HEK293 (cell line): Measurements from ENCODE around the gene PKNOX2.
A peak's percentile ranks its signal among the peaks of the same experiment; 100 is the strongest.

Experiments used
- CTCF ChIA-PET: fragments of 350-600 bp; formaldehyde crosslinking; extraction: SDS; loops from one replicate; lab custom pipeline; 2021; ENCODE audit warnings: antibody characterized with exemption; lab: Yijun Ruan, JAX
- POLR2A ChIA-PET: fragments of 300-600 bp; formaldehyde crosslinking; extraction: SDS; loops from one replicate; lab custom pipeline; 2020; ENCODE audit warnings: antibody characterized with exemption, inconsistent platforms; lab: Yijun Ruan, JAX
- H3K27ac ChIP-seq: fragments of 200-500 bp; sonication (Bioruptor generic); 2 replicates; pipeline ENCODE4 v1.5.1; 2014; ENCODE audit warnings: low read depth, low read length, control low read depth, inconsistent platforms; ENCODE audit errors: extremely low read depth
- H3K36me3 ChIP-seq, 2 experiments: fragments of 200-500 bp in 1 of 2; sonication (Bioruptor generic) in 1 of 2; 1 replicate in 1 of 2; 2 replicates in 1 of 2; pipeline ENCODE4 v1.5.1; 2014 to 2017; ENCODE audit warnings: inconsistent platforms in 2 of 2, low read length in 2 of 2; ENCODE audit not compliant: control insufficient read depth in 2 of 2, insufficient read depth in 1 of 2
- H3K4me1 ChIP-seq: fragments of 200-500 bp; sonication (Bioruptor generic); 2 replicates; pipeline ENCODE4 v1.5.1; 2014; ENCODE audit warnings: mild to moderate bottlenecking, low read length, inconsistent platforms; ENCODE audit not compliant: control insufficient read depth, insufficient read depth
- H3K4me3 ChIP-seq: 2 replicates; pipeline ENCODE4 v1.5.1; 2011; ENCODE audit warnings: low read depth, mild to moderate bottlenecking, control low read depth, low read length, moderate library complexity
- H3K9me3 ChIP-seq: fragments of 200-500 bp; sonication (Bioruptor generic); 2 replicates; pipeline ENCODE4 v1.5.1; 2014; ENCODE audit warnings: low read depth, low read length, inconsistent platforms; ENCODE audit not compliant: control insufficient read depth, insufficient read depth
- GLIS1 ChIP-seq: fragments of 450-650 bp; formaldehyde crosslinking; IDR thresholded peaks from 2 replicates; pipeline ENCODE4 v1.5.1; 2016; ENCODE audit warnings: missing biosample characterization, missing genetic modification characterization
- WT1 ChIP-seq: fragments of 450-650 bp; formaldehyde crosslinking; IDR thresholded peaks from 2 replicates; pipeline ENCODE4 v1.5.1; 2016; ENCODE audit warnings: missing biosample characterization, missing genetic modification characterization
- YY2 ChIP-seq: fragments of 450-650 bp; formaldehyde crosslinking; IDR thresholded peaks from 2 replicates; pipeline ENCODE4 v1.5.1; 2016; ENCODE audit warnings: missing biosample characterization, missing genetic modification characterization
- ZFP41 ChIP-seq: fragments of 450-650 bp; formaldehyde crosslinking; IDR thresholded peaks from 2 replicates; pipeline ENCODE4 v1.5.1; 2016; ENCODE audit warnings: missing biosample characterization, missing genetic modification characterization, borderline replicate concordance
- ZIC2 ChIP-seq: fragments of 450-650 bp; formaldehyde crosslinking; IDR thresholded peaks from 2 replicates; pipeline ENCODE4 v1.5.1; 2016; ENCODE audit warnings: missing biosample characterization, missing genetic modification characterization
- ZNF169 ChIP-seq: fragments of 450-650 bp; formaldehyde crosslinking; IDR thresholded peaks from 2 replicates; pipeline ENCODE4 v1.5.1; 2016; ENCODE audit warnings: missing biosample characterization, missing genetic modification characterization
- ZNF223 ChIP-seq: fragments of 450-650 bp; formaldehyde crosslinking; IDR thresholded peaks from 2 replicates; pipeline ENCODE4 v1.5.1; 2016; ENCODE audit warnings: missing biosample characterization, missing genetic modification characterization
- ZNF23 ChIP-seq: fragments of 450-650 bp; formaldehyde crosslinking; IDR thresholded peaks from 2 replicates; pipeline ENCODE4 v1.5.1; 2016; ENCODE audit warnings: missing biosample characterization, missing genetic modification characterization, borderline replicate concordance
- ZNF292 ChIP-seq: fragments of 450-650 bp; formaldehyde crosslinking; IDR thresholded peaks from 2 replicates; pipeline ENCODE4 v1.5.1; 2016; ENCODE audit warnings: low read depth, missing biosample characterization, missing genetic modification characterization, borderline replicate concordance
- ZNF302 ChIP-seq: fragments of 450-650 bp; formaldehyde crosslinking; IDR thresholded peaks from 2 replicates; pipeline ENCODE4 v1.5.1; 2016; ENCODE audit warnings: missing biosample characterization, missing genetic modification characterization, low read depth
- ZNF621 ChIP-seq: fragments of 450-650 bp; formaldehyde crosslinking; IDR thresholded peaks from 2 replicates; pipeline ENCODE4 v1.5.1; 2017; ENCODE audit warnings: missing biosample characterization, missing genetic modification characterization
- ZNF747 ChIP-seq: fragments of 450-650 bp; formaldehyde crosslinking; IDR thresholded peaks from 2 replicates; pipeline ENCODE4 v1.5.1; 2016; ENCODE audit warnings: missing biosample characterization, missing genetic modification characterization
- ZNF785 ChIP-seq: fragments of 450-650 bp; formaldehyde crosslinking; IDR thresholded peaks from 2 replicates; pipeline ENCODE4 v1.5.1; 2016; ENCODE audit warnings: missing biosample characterization, missing genetic modification characterization
- ZNF791 ChIP-seq: fragments of 450-650 bp; formaldehyde crosslinking; IDR thresholded peaks from 2 replicates; pipeline ENCODE4 v1.5.1; 2016; ENCODE audit warnings: missing biosample characterization, missing genetic modification characterization
- ZNF792 ChIP-seq: fragments of 450-650 bp; formaldehyde crosslinking; IDR thresholded peaks from 2 replicates; pipeline ENCODE4 v1.5.1; 2016; ENCODE audit warnings: missing biosample characterization, missing genetic modification characterization
- ZNF837 ChIP-seq: fragments of 450-650 bp; formaldehyde crosslinking; IDR thresholded peaks from 2 replicates; pipeline ENCODE4 v1.5.1; 2016; ENCODE audit warnings: missing biosample characterization, missing genetic modification characterization
- TF ChIP-seq, protein P1 (sequence below): fragments of 450-650 bp; formaldehyde crosslinking; IDR thresholded peaks from 2 replicates; pipeline ENCODE4; 2016; ENCODE audit warnings: missing biosample characterization, missing genetic modification characterization
- TF ChIP-seq, protein P2 (sequence below): fragments of 450-650 bp; formaldehyde crosslinking; IDR thresholded peaks from 2 replicates; pipeline ENCODE4 v1.5.1; 2016; ENCODE audit warnings: missing biosample characterization, missing genetic modification characterization
- TF ChIP-seq, protein P3 (sequence below): fragments of 450-650 bp; formaldehyde crosslinking; IDR thresholded peaks from 2 replicates; pipeline ENCODE4 v1.5.1; 2016; ENCODE audit warnings: missing biosample characterization, missing genetic modification characterization, low read depth
- TF ChIP-seq, protein P4 (sequence below): fragments of 450-650 bp; formaldehyde crosslinking; IDR thresholded peaks from 2 replicates; pipeline ENCODE4 v1.5.1; 2016; ENCODE audit warnings: missing biosample characterization, missing genetic modification characterization
- TF ChIP-seq, protein P5 (sequence below): fragments of 450-650 bp; formaldehyde crosslinking; IDR thresholded peaks from 2 replicates; pipeline ENCODE4 v1.5.1; 2017; ENCODE audit warnings: missing biosample characterization, missing genetic modification characterization

PKNOX2 gene

DNA sequence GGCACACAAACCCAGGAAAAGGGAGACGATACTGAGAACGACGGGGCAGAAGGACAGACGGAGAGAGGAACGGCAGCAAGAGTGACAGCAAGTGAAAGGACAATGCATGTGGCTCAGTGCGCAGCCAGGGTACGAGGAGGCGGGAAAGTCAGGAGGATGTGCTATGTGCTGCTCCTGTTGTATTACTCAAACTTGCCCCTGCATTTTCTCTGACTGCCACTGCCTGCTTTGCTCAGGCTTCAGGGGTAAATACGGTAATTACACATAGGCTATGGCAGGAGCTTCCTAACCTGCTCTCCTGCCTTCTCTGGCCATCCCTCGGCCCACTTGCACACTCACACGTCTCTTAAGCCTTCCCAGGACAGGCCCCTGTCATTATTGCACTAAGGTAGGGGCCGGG is 236.7 kb downstream of the PKNOX2 start:
- TF ChIP-seq, protein P1, sequence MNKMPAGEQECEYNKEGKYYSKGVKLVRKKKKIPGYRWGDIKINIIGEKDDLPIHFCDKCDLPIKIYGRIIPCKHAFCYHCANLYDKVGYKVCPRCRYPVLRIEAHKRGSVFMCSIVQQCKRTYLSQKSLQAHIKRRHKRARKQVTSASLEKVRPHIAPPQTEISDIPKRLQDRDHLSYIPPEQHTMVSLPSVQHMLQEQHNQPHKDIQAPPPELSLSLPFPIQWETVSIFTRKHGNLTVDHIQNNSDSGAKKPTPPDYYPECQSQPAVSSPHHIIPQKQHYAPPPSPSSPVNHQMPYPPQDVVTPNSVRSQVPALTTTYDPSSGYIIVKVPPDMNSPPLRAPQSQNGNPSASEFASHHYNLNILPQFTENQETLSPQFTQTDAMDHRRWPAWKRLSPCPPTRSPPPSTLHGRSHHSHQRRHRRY (tag by site-specific recombination), result no peak
- TF ChIP-seq ZNF747 (tag by site-specific recombination) (no peak), ZNF23 (tag by site-specific recombination) (no peak), ZIC2 (tag by site-specific recombination) (no peak), ZNF169 (tag by site-specific recombination) (no peak), ZNF792 (no peak), YY2 (tag by site-specific recombination) (no peak), ZNF785 (tag by site-specific recombination) (no peak), ZNF837 (tag by site-specific recombination) (no peak), ZNF621 (tag by site-specific recombination) (no peak), ZNF302 (no peak), ZFP41 (no peak), GLIS1 (tag by site-specific recombination) (no peak), ZNF791 (tag by site-specific recombination) (no peak), ZNF292 (tag by site-specific recombination) (no peak), ZNF223 (tag by site-specific recombination) (no peak)
- TF ChIP-seq, protein P2, sequence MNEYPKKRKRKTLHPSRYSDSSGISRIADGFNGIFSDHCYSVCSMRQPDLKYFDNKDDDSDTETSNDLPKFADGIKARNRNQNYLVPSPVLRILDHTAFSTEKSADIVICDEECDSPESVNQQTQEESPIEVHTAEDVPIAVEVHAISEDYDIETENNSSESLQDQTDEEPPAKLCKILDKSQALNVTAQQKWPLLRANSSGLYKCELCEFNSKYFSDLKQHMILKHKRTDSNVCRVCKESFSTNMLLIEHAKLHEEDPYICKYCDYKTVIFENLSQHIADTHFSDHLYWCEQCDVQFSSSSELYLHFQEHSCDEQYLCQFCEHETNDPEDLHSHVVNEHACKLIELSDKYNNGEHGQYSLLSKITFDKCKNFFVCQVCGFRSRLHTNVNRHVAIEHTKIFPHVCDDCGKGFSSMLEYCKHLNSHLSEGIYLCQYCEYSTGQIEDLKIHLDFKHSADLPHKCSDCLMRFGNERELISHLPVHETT (tag by site-specific recombination), result no peak
- TF ChIP-seq, protein P3, sequence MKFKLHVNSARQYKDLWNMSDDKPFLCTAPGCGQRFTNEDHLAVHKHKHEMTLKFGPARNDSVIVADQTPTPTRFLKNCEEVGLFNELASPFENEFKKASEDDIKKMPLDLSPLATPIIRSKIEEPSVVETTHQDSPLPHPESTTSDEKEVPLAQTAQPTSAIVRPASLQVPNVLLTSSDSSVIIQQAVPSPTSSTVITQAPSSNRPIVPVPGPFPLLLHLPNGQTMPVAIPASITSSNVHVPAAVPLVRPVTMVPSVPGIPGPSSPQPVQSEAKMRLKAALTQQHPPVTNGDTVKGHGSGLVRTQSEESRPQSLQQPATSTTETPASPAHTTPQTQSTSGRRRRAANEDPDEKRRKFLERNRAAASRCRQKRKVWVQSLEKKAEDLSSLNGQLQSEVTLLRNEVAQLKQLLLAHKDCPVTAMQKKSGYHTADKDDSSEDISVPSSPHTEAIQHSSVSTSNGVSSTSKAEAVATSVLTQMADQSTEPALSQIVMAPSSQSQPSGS, result no peak
- Histone ChIP-seq H3K4me1 (no peaks in the 10 kb centered on the region), H3K36me3 (peaks cover 0 to 12% of the 10 kb centered on the region in 2 experiments; a peak in 1 of 3 replicates), H3K9me3 (no peaks in the 10 kb centered on the region), H3K4me3 (no peak overlapping the region), H3K27ac (no peak overlapping the region)
- ChIA-PET POLR2A (no interaction called here), CTCF (interaction anchor here (1.5 kb wide), 1 partner anchor 14 kb away, joined by 3 read pairs; no protein-coding TSS in a partner anchor)

DNA sequence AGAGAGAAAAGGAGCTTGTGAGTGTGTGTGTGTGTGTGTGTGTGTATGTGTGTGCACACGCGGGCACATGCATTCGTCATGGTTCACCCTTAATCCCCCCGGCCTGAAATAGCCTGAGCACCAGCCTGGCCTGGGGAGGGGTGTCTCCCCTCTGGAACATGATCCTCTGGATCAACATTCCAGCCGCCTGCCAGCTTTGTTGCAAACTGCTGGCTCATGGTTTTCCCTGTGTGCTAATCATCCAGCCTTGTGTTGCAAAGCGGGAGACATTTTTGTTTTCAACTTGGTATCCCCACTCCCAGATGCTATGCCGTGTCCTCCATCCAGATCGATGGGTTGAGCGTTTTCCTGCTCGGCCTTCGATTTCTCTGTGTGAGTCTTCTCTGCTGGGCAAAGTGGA is 237.2 kb downstream of the PKNOX2 start:
- no peak overlapping the region for H3K4me3 ChIP-seq
- no peak overlapping the region for H3K27ac ChIP-seq
- TF ChIP-seq, protein P4, sequence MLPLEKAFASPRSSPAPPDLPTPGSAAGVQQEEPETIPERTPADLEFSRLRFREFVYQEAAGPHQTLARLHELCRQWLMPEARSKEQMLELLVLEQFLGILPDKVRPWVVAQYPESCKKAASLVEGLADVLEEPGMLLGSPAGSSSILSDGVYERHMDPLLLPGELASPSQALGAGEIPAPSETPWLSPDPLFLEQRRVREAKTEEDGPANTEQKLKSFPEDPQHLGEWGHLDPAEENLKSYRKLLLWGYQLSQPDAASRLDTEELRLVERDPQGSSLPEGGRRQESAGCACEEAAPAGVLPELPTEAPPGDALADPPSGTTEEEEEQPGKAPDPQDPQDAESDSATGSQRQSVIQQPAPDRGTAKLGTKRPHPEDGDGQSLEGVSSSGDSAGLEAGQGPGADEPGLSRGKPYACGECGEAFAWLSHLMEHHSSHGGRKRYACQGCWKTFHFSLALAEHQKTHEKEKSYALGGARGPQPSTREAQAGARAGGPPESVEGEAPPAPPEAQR, result no peak
- no peak for TF ChIP-seq WT1 (tag by site-specific recombination)
- TF ChIP-seq, protein P5, sequence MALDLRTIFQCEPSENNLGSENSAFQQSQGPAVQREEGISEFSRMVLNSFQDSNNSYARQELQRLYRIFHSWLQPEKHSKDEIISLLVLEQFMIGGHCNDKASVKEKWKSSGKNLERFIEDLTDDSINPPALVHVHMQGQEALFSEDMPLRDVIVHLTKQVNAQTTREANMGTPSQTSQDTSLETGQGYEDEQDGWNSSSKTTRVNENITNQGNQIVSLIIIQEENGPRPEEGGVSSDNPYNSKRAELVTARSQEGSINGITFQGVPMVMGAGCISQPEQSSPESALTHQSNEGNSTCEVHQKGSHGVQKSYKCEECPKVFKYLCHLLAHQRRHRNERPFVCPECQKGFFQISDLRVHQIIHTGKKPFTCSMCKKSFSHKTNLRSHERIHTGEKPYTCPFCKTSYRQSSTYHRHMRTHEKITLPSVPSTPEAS (tag by site-specific recombination), result 0 out of 2 replicates have a peak, but pooled peaks have one; percentile 34
- H3K36me3 ChIP-seq, result peaks cover 0 to 12% of the 10 kb centered on the region in 2 experiments; a peak in 1 of 3 replicates
- H3K4me1 ChIP-seq, result no peaks in the 10 kb centered on the region
- H3K9me3 ChIP-seq, result no peaks in the 10 kb centered on the region
- POLR2A ChIA-PET, result no interaction called here
- CTCF ChIA-PET, result interaction anchor here (0.6 kb wide), 1 partner anchor 18 kb away, joined by 6 read pairs; no protein-coding TSS in a partner anchor
